HG03025 (cell line): ENCODE data around the gene GPR137.

Experiments
- ATAC-seq: cut with Tn5 transposase; IDR thresholded peaks from one replicate; pipeline ENCODE4 v1.9.1; 2021; ENCODE audit warnings: mild to moderate bottlenecking, moderate library complexity; ENCODE audit not compliant: unreplicated experiment, low FRiP score

Gene GPR137

DNA sequence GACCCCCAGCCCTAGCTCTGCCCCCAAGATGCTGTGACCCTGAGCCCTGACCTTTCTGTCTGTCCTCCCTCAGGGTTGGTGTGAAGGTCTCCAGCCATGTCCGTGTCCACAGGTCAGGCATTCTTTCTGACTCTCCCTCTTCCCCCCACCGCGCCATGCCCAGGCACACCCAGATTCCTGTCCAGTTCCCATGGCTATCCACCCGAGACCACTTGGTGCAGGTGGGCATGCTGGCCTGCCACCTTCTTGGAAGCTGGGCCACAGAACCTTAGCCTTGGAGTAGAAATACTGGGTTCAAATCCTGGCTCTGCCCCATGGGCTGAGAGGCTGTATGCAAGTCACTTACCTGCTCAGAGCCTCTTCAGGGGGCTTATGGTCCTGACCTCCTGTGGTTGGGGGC is 36.6 kb upstream of the GPR137 start:
- no peak for ATAC-seq

DNA sequence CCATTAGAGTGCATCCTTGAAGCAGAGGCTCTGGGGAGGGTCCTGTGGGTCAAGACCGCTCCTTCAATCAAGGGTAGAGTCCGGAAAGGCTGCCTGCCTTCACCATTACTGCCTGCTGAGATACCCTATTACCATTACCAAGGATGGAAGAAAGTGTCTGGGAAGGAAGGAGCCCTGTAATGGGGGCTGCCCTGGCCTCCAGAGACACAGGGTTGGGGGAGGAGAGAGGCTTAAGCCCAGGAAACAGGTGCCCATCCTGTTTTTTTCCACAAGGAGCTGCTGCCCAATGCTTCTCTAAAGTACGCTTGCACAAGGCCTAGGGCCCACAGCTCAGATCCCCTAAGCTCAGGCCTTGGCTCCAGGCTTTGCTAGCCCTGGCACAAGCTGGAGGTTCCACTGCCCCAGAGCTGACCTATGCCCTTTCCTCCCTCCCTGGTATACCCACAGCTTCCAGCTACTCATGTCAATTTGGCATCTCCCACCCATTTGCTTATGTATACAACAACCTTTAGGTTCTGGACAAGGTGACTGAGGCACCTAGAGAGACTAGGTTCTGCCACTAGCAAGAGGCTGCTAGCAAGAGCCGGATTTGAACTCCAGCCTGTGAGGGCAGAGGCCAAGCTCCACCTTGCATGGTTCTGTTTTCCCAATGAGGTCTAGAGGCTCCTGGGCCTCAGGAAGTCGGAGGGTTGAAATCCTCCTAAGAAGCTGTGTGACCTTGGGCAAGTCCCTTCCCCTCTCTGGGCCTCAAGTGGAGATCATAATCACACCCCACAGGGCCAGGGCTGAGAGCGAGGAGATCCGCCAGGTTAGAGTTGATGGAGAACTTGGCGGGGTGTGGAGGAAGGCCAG is 35.9 kb upstream of the GPR137 start:
- ATAC-seq, result no peak

DNA sequence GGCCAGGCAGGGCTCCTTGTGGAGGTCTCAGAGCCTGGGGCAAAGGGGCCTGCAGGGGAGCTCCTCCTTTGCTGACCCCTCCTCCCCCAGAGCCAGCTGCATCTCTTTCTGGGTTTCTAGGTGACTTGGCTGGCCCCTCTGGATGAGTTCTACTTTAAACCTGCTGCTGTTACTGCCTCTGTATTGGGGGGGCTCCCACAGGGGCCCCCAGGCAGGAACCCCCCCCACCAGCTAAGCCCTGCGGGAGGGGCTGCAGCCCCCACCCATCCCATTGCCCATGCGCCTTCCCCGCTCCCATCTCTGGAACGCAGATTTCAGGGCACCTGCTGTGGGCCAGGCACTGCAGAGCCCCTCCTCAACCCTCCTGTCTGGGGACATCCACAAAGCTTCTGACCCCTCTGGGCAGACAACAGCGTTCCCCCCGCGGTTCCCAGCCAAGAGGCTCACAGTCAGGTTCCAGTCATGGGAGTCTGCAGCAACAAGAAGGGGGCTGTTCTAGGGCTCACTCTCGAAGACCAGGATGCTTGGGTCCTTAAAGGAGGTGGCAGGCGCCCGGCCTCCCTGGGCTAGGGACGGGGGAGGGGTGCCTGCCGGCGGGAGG is 35.1 kb upstream of the GPR137 start:
- ATAC-seq, result no peak

DNA sequence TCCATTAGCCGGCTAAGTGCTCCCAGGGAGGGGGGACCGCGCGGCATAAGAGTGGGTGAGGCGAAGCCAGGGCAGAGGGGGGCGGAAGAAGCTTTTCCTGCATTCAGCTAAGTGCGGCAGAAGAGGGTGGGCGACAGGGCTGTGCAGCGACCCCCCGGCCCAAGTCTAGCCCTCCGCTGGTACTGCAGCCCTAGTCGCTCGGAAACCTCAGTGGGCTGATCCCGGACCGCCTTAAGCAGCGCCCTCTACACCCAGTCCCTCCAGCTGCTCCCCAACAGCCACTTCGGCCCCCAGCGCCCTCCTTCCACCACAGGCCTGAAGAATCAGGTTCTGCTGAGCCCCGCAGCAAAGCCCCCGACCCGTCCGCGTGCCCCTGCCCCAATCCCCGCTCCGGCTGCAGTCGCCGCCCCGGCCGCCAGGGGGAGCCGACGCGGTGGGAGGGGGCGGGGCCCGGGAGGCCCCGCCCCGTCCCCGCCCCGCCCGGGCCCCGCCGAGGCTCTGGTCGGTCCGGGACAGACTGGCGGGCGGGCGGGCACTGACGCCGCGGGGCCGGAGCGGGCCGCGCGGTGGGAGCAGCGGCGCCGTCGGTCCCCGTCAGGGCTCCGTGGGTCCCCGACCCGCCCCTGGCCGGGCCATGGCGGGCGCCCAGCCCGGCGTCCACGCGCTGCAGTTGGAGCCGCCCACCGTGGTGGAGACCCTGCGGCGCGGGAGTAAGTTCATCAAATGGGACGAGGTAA is 34.5 kb upstream of the GPR137 start, which contains the start of gene PLCB3:
PLCB3 (plus strand) TSS at position 515 of the 737 bp plus-strand sequence; CDS start at position 635, 120 bp downstream.
- no peak for ATAC-seq

DNA sequence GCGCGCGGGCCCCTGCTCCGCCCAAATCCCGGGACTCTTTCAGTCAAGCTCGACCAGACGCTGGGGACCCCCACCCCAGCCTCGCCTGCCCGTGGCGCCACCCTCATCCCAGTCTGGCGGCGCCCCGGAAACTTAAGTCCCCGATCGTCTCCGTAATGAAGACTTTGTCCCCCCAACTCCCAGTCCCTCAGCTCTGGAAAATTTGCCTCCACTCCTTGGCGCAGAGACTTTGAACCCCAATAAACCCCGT is 34.0 kb upstream of the GPR137 start:
- ATAC-seq, result no peak

GRCh38 chr11:64252003-64252872 is 33.4 kb upstream of the GPR137 start:
- ATAC-seq, result no peak

DNA sequence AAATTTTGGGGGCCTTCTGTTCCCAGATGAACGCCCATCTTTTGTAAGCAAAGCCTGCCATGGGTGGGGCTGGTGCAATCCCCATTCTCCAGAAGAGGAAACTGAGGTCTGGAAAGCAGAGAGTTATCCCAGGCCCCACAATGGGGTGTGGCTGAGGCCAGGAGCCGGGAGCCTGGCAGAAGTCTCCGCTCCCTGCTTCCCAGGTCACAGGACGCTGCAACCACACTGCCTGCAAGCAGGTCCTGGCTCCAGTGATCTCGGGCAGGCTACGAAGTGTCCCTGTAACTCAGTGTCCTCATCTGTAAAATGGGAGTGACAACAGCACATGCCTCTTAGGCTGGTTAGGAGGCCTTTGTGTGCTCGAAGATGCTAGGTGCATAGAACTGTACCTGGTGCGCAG is 32.6 kb upstream of the GPR137 start:
- ATAC-seq, result no peak

- ATAC-seq, result no peak
These were observed 32.2 kb upstream of the GPR137 start for GRCh38 chr11:64253481-64253880.

- ATAC-seq, result no peak
These were observed 31.3 kb upstream of the GPR137 start for GRCh38 chr11:64254326-64254725.

DNA sequence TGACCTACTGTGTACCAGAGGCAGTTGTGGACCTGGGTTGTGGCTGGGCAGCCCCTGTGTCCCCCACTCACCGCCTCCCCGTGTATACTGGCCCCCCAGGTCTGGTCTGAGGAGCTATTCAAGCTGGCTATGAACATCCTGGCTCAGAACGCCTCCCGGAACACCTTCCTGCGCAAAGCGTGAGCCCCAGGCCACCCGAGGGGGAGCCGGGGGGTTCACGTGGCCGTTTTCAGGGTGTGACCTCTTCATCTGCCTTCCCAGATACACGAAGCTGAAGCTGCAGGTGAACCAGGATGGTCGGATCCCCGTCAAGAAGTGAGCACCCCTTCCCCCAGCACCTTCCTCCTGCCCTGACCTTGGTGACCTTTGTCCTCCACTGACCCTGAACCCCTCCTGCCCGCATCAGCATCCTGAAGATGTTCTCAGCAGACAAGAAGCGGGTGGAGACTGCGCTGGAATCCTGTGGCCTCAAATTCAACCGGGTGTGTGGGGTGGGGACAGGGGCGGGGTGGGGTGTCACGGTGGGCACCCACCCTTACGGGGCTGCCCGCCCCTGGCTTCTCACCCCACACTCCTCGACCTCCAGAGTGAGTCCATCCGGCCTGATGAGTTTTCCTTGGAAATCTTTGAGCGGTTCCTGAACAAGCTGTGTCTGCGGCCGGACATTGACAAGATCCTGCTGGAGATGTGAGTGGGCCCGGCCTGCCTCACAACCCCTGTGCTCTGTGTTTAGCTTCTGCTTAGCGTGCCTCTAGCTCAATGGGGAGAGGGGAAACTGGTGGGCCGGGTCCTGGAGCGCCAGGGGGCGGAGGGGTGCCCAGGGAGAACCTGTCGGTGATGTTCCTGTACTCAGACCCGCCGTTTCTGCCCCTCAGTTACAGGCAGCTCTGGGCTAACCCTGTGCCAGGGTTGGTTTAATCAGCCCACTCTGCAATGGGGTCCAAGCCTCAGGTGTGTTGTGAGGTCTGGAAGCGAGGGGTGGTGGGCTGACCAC is 30.2 kb upstream of the GPR137 start:
- no peak for ATAC-seq

- no peak for ATAC-seq
These were observed 29.3 kb upstream of the GPR137 start for GRCh38 chr11:64256300-64256699.

DNA sequence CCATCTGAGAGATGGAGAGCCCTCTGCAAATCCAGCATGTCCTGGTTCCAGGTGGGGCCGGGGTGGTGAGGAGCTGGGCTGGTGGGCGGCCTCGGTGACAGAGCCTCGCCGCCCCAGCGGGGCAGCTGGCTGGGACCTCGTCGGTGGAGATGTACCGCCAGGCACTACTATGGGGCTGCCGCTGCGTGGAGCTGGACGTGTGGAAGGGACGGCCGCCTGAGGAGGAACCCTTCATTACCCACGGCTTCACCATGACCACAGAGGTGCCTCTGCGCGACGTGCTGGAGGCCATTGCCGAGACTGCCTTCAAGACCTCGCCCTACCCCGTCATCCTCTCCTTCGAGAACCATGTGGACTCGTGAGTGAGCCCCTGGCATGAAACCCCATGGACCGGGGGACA is 27.3 kb upstream of the GPR137 start:
- ATAC-seq, result no peak

DNA sequence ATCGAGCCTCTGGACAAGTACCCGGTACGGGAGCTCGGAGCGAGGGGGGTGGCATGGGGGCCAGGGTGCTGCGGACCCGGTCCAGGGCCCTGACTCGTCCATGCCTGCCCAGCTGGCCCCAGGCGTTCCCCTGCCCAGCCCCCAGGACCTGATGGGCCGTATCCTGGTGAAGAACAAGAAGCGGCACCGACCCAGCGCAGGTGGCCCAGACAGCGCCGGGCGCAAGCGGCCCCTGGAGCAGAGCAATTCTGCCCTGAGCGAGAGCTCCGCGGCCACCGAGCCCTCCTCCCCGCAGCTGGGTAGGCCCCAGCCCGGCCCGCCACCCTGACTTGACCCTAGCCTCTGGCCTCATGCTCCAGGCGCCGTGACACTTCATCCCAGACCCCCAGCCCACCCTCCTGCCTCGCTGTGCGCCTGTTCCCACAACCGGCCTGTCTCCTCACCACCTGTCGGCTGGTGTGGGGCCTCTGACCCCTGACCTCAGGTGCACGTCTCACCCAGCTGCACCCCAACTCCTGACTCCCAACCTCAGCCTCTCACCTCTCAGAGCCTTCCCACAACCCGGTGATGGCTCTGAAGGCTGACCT is 26.6 kb upstream of the GPR137 start:
- ATAC-seq, result no peak

- ATAC-seq, result no peak
These were observed 26.0 kb upstream of the GPR137 start for GRCh38 chr11:64259533-64260067.

- ATAC-seq, result no peak
These were observed 25.4 kb upstream of the GPR137 start for GRCh38 chr11:64260147-64260708.

DNA sequence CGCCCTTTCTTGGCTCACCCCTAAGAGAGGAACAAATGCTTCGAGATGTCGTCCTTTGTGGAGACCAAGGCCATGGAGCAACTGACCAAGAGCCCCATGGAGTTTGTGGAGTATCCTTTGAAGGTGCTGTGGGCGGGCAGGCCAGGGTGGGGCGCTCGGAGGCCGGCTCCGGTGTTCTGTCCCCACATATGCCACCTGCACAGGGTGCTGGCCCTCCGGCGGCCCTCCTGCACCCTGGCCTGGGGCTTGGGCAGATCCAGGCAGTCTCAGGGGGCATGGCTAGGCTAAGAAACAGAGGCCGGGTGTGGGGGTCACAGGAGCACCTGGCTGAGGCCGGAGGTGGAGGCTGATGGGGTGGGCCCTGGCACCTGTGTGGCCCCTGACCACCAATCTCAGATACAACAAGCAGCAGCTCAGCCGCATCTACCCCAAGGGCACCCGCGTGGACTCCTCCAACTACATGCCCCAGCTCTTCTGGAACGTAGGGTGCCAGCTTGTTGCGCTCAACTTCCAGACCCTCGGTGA is 24.0 kb upstream of the GPR137 start:
- ATAC-seq, result no peak

DNA sequence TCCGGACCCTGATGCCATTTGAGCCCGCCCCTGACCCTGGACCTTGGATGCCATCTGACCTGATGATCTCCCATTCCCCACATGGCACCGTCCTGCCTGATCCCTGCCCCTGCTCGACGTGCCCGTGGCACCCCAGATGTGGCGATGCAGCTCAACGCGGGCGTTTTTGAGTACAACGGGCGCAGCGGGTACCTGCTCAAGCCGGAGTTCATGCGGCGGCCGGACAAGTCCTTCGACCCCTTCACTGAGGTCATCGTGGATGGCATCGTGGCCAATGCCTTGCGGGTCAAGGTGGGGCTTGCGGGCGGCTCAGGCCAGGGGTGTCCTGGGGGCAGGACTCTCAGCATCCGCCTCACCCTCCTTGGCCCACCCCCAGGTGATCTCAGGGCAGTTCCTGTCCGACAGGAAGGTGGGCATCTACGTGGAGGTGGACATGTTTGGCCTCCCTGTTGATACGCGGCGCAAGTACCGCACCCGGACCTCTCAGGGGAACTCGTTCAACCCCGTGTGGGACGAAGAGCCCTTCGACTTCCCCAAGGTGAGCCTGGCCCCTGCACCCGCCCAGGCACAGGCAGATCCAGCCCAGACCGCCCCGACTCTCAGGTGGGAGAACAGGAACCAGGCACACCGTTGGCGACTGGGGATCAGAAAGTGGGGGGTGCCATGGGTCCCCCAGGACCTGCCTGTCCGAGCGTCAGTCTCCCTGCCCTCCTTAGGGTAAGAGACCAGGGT is 23.2 kb upstream of the GPR137 start:
- ATAC-seq, result no peak
